DOHH2 (cell line): ENCODE data around the gene IQSEC2.

ENCODE experiments used
- CTCF ChIP-seq: fragments of 200-600 bp; sonication (generic); IDR thresholded peaks from one replicate; pipeline ENCODE4 v1.5.1; 2014; ENCODE audit warnings: antibody characterized with exemption, mild to moderate bottlenecking, low read depth, low read length; ENCODE audit not compliant: poor library complexity, severe bottlenecking
- EZH2phosphoT487 ChIP-seq: fragments of 200-600 bp; sonication (generic); IDR thresholded peaks from 2 replicates; pipeline ENCODE4 v1.6.1; 2017; ENCODE audit warnings: borderline replicate concordance, mild to moderate bottlenecking, antibody characterized with exemption, low read length, moderate library complexity, mixed read lengths

GRCh38 chrX:53283099-53283498, 1.7 kb upstream of the IQSEC2 start:
- TF ChIP-seq CTCF (no peak), EZH2phosphoT487 (no peak)
